ENCODE measurements around the gene ATG9B. TPM values are rescaled to one million over a fixed set of nuclear protein-coding genes. Genes with fewer than 3 reads are reported as not detected.
A peak's percentile ranks its signal among the peaks of the same experiment; 100 is the strongest.

Gene ATG9B
- total RNA-seq, 1 experiment from 2014 or later, result 2.1 TPM

GRCh38 chr7:151028131-151028947 lies 4.0 kb upstream of the ATG9B start, which contains the start of gene ABCB8:
ABCB8 (plus strand) TSS chr7:151028450; CDS start chr7:151028516, 66 bp downstream.
- POLR2A ChIA-PET, result interaction anchor here (0.8 to 2.0 kb wide), 11 partner anchors 9 to 199 kb away, joined by 3 to 11 read pairs (median 4); partner anchors contain the start of gene ABCF2
- Histone ChIP-seq H3K27me3 (ENCODE audit: insufficient read depth, low read length) (no peaks in the 10 kb centered on the region), H3K27ac (ENCODE audit: low read depth, low read length) (peak within 1 kb of the TSS; percentile 60), H4K20me1 (ENCODE audit: insufficient read depth) (no peaks in the 10 kb centered on the region), H3K9me3 (ENCODE audit: control insufficient read depth in 1 of 2, insufficient read depth in 1 of 2, low read depth in 1 of 2, low read length in 2 of 2) (no peaks in the 10 kb centered on the region), H3K9ac (ENCODE audit: low read length) (peak within 1 kb of the TSS; percentile 77), H3K4me3 (replicated peaks in 1 of 2; ENCODE audit: low read depth in 1 of 2, low read length in 2 of 2) (peak within 1 kb of the TSS; percentile 72), H3K36me3 (ENCODE audit: control insufficient read depth in 1 of 2, insufficient read depth in 2 of 2, low read length in 2 of 2) (no peaks in the 10 kb centered on the region), H3K79me2 (ENCODE audit: insufficient read depth, low read length) (peaks cover 6% of the 10 kb centered on the region), H3K9me2 (ENCODE audit: insufficient read depth) (no peaks in the 10 kb centered on the region), H3K4me2 (ENCODE audit: low read length) (peak within 1 kb of the TSS; percentile 80), H3K4me1 (ENCODE audit: control insufficient read depth in 1 of 2, insufficient read depth in 2 of 2, low read length in 2 of 2) (peaks cover 6 to 58% of the 10 kb centered on the region in 2 experiments), H2AFZ (ENCODE audit: low read depth, low read length, poor library complexity, severe bottlenecking) (no peak within 1 kb of the TSS)
- intact Hi-C loops (cut with micrococcal nuclease), result loop anchor here (1.0 to 5.0 kb wide), 2 partner anchors 30 to 84 kb away; no protein-coding TSS in a partner anchor
- ATAC-seq (peak; percentile 90), DNase-seq (ENCODE audit: low read depth, low spot score) (peak; percentile 99)
- BruUV-seq (replicated peaks), result TSS peak; percentile 86
- CTCF ChIA-PET, result interaction anchor here (0.9 to 1.6 kb wide), 13 partner anchors 9 to 152 kb away, joined by 3 to 33 read pairs (median 5); partner anchors contain the start of gene NOS3
- RAD21 ChIA-PET (ENCODE audit: low non-redundant PET in 1 of 2, low total read pairs in 2 of 2, uncharacterized antibody in 2 of 2, unreplicated experiment in 2 of 2), result interaction anchor here in 1 of 2 experiments (0.7 to 1.2 kb wide), 6 partner anchors 19 to 63 kb away, joined by 3 to 5 read pairs (median 3); no protein-coding TSS in a partner anchor
- TF ChIP-seq CEBPB (IDR thresholded peaks at IDR 0.05; ENCODE audit: low read depth) (no peak), EZH2phosphoT487 (IDR thresholded peaks at IDR 0.05; ENCODE audit: borderline replicate concordance) (no peak), TCF7L2 (IDR thresholded peaks at IDR 0.05; ENCODE audit: borderline replicate concordance, extremely low read depth, insufficient read depth, insufficient read length) (no peak), YY1 (IDR thresholded peaks at IDR 0.05; ENCODE audit: extremely low read depth, insufficient replicate concordance, low read depth, low read length) (peak; percentile 82), SIN3A (IDR thresholded peaks at IDR 0.05; ENCODE audit: low read depth) (no peak), ATF3 (IDR thresholded peaks at IDR 0.05) (no peak), POLR2AphosphoS5 (IDR thresholded peaks at IDR 0.05; ENCODE audit: low read depth, low read length) (peak; percentile 71), REST (IDR thresholded peaks at IDR 0.05; ENCODE audit: low read depth) (no peak), SP1 (IDR thresholded peaks at IDR 0.05; ENCODE audit: low read depth) (no peak), CBX3 (IDR thresholded peaks at IDR 0.05; ENCODE audit: low read depth) (no peak), ZNF274 (IDR thresholded peaks at IDR 0.05; ENCODE audit: low read depth, low read length) (no peak), JUND (IDR thresholded peaks at IDR 0.05) (no peak), FOSL1 (IDR thresholded peaks at IDR 0.05; ENCODE audit: low read depth) (no peak), EGR1 (IDR thresholded peaks at IDR 0.05; ENCODE audit: low read depth) (no peak), ELF1 (IDR thresholded peaks at IDR 0.05; ENCODE audit: borderline replicate concordance, low read depth) (no peak), POLR2A (IDR thresholded peaks at IDR 0.05; ENCODE audit: borderline replicate concordance, extremely low read depth, insufficient read depth, insufficient read length) (peak; percentile 33), ZFX (IDR thresholded peaks at IDR 0.05) (peak; percentile 71; the same call in 1 of the 2 replicates), EZH2 (IDR thresholded peaks at IDR 0.05) (no peak), MAX (IDR thresholded peaks at IDR 0.05) (no peak), CTCF (IDR thresholded peaks at IDR 0.05 in 2 of 3, conservative IDR thresholded peaks at IDR 0.05 in 1 of 3; ENCODE audit: borderline replicate concordance in 1 of 3, insufficient read depth in 1 of 3, low read depth in 2 of 3, low read length in 2 of 3) (peak in 2 of 3 experiments; percentile 41 to 46; a peak in 4 of 6 replicates)
